ENCODE measurements around the gene PXN.

Gene PXN

DNA sequence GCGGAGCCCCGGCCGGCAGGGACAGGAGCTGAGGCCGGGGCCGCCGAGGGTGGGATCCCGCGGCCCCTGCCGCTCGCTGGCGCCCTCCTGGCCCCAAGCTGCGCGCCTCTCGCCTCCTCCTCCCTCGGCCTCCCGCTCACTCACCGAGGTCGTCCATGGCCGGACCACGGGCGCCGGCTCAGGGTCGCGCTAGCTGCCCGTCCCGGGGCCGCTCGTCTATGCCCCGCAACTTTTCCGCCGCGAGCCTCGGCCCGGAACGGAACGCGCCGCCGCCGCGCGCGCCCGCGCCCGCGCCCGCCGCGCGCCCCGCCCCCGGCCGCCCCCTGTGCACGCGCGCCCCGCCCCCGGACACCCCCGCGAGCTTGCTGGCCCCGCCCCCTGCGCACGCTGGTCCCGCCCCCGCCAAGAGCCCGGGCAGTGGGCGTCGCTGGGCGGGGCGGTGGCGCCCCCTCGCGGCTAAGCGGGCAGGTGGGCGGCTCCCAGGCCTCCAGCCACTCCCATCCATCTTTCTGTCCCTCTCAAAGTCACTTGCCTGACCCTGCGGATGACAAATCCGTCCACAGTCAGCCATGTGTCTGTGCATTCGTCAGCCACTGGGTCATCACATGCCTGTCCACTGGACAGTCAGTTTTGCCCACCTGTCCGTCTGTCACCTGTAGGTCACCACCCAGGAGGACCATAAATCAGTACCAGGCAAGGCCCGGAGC, at the start of gene PXN:
PXN (minus strand) TSS at position 258 of the 707 bp plus-strand sequence; CDS start at position 157, 101 bp downstream.
- peak; percentile 86 for DNase-seq

DNA sequence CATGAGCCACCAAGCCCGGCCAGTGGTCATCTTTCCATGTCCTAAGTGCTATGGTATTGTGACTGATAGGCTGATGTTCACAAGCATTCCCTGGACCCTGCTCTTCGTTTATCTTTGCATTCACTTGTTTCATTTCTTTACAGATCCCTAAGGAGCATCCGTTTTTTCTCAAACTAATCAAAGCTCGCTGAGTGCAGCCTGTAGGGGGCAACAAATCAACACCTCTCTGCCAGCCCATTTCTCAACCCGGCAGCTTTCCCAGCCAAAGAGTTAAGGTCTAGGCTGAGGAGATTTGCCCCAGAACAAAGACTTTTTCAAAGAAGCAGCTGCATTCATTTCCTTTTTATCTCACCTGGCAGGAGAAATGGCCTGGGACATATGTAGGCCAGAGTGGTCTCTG, 48.7 kb upstream of the PXN start:
- no peak for DNase-seq

DNA sequence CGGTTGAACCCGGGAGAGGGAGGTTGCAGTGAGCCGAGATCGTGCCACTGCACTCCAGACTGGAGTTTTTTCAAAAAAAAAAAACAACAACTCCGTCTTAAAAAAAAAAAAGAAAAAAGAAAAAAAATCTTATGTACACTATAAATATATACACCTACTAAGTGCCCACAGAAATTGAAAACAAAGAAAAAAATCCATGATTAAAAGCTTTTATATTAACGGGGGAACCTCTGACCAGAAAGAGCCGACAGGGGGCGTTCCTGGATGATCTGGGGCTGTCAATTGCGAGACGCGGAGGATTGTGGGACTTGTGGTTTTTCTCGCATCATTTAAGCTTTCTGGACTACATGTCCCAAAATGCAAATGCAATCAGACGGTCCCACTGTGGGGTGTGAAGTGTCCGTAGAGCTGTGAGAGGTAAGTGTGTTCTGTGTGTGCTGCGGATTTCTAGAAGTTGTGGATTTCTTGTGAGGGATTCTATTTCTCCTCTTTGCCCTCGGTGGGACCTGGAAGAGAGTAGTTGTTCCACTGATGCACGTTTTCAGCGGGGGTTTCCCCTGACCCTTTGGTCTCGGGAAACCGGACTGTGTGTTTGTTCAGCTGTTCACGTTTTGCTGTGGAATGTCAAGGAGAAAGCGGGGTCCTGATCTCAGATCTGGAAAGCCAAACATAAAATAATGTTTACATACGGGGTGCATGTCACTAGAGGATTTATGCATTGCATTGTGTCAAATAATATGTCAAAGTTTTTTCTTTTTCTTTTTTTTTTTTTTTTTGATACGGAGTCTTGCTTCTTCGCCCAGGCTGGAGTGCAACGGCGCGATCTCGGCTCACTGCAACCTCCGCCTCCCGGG, 36.7 kb upstream of the PXN start, which contains the start of gene SIRT4:
SIRT4 (plus strand) TSS at position 360 of the 854 bp plus-strand sequence. CDS start 1,241 bp downstream, outside the sequence.
- DNase-seq = peak; percentile 87 to 88

DNA sequence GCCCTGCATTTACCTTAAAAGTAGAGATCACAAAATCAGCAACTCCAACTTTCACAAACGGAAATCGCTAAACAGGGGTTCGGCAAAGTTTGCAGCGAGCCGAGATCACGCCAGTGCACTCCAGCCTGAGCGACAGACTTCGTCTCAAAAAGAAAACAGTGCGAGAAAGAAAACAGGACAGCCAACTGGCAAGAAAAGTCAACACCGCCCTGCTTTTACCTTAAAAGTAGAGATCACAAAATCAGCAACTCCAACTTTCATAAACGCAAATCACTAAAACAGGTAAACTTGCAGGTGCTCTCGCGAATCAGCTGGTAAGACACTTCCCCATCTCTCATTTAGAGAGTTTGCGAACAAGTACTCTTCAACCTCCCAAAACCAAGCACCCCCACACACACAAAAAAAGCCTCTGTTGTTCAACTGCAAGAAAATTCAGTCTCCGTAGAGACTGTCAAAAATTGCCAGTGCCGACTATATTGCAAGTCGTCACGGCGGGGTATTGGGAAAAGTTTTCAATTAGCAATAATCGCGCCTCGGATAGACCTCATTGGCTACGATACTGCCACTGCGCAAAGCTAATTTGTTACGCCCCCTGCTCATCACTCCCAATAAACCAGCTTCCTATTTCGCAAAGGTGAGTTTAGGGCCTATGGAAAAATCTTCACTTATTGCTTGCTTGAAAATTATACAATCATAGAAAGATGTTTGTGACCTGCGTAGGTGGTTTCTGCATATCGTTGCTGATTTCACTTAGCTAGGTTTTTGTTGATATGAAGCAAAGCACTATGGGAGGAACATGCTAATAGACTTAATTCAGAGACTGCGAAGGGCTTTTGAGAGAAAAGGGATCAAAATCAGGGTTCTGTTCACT, 27.4 kb upstream of the PXN start, which contains the start of gene RNU4-1:
RNU4-1 (minus strand) TSS at position 577 of the 871 bp plus-strand sequence.
- peak; percentile 63 for DNase-seq

DNA sequence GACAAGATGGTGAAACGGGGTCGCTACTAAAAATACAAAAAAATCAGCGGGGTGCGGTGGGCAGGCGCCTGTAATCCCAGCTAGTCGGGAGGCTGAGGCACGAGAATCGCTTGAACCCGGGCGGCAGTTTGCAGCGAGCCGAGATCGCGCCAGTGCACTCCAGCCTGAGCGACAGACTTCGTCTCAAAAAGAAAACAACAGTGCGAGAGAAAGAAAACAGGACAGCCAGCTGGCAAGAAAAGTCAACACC, 26.8 kb upstream of the PXN start:
- no peak for DNase-seq

DNA sequence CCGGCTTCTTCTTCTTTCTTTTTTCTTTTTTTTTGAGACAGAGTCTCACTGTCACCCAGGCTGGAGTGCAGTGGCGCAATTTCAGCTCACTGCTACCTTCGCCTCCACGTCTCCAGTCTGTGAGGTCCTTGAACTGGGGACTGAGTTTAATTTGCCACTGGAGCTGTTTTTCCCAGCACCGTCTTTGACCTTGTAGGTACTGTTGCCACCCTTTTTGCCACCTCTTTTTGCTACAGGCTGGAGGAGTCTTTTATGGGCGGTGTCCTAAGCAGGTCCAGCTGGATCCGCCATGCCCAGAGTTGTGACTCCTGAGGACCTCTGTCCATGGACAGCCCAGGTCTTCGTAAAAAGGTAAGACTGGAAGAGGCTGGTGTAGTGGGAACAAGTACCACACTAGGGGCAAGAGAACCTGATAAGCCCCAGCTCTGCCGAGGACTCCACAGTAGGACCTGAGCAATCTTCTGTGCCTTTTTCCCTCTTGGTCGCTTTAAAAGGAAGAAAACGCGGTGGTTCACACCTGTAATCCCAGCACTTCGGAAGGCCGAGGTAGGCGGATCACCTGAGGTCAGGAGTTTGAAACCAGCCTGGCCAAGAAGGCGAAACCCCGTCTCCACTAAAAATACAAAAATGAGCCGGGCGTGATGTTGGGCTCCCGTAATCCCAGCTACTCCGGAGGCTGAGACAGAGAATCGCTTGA, 25.2 kb upstream of the PXN start:
- DNase-seq = no peak

DNA sequence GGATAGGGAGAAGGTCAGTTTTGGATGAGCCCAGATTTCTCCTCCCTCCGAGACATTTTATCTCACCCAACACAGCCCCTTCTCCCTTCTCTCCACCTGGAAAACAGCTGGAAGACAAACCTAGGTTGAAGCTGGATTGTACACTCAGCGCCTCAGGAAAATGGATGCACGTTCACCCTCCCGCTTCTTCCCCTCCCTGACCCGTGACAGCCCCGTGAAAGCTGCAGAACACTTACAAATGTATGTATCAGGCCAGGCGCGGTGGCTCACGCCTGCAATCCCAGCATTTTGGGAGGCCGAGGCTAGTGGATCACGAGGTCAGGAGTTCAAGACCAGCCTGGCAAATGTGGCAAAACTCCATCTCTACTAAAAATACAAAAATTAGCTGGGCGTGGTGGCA, 22.0 kb upstream of the PXN start:
- no peak for DNase-seq

DNA sequence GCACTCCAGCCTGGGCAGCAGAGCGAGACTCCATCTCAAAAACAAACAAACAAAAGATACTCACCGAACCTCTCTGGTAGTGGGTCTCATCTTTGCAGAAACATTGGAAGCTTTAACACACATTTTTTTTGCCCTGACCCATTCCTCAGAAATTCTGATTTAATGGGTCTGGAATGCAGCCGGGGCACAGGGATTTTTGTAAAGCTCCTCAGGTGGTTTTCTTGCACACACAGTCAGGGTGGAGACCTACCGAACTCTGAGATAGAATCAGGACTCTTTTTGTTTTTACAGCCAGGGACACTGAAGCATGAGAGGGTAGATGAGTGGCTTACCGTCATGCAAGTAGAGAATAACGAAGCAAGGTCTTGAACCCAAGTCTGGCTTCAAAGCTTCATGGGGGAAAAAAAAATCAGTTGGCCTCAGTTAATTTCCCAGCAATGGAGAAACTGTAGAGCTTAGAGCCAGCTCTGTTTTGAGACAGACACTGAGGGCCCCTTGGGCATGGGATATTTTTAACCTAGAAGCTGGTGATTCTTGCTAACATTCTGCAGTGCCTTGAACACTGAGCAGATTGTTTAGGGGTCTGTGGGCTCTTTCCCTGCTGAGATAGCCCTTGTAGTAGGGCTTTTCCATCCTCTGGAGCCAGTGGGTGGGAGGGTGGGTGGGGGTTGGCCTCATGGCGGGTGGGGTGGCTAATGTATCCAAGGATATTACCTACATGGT, 21.4 kb upstream of the PXN start:
- no peak for DNase-seq

DNA sequence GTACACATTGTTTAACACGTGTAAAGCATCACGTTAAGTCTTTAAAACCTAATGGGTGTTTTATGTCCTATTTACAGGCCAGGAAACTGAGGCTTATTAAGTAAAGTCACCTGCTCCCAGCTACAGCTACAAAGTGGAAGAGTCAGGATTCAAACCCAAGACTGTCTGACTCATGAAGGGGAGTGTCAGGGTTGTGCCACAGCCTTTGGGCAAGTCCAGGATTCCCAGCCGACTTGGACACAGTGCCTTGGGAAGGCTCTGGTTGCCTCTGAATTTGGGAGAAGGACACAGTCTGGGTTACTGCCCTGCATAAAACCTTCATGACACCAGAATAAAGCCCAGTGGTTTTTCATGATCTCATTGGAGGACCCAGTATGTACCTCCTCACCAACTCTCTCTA, 18.9 kb upstream of the PXN start:
- no peak for DNase-seq

DNA sequence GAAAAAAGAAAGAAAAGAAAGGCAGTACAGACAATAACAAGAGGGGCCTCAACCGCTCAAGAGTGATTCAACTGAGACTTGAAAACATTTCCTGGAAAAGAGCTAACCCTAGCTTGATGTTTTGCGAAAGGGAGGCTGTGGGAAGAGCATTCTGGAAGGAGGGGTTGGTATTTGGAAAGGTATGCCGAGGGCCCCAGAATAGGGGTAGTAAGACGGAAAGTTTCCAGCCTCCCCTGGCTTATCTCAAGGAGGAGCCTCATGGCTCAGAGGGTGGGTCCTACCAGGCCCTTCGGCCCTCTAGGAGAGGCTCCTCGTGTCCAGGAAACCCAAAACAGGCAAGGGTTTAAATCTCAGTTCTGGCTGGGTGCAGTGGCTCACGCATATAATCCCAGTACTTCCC, 17.8 kb upstream of the PXN start:
- no peak for DNase-seq

DNA sequence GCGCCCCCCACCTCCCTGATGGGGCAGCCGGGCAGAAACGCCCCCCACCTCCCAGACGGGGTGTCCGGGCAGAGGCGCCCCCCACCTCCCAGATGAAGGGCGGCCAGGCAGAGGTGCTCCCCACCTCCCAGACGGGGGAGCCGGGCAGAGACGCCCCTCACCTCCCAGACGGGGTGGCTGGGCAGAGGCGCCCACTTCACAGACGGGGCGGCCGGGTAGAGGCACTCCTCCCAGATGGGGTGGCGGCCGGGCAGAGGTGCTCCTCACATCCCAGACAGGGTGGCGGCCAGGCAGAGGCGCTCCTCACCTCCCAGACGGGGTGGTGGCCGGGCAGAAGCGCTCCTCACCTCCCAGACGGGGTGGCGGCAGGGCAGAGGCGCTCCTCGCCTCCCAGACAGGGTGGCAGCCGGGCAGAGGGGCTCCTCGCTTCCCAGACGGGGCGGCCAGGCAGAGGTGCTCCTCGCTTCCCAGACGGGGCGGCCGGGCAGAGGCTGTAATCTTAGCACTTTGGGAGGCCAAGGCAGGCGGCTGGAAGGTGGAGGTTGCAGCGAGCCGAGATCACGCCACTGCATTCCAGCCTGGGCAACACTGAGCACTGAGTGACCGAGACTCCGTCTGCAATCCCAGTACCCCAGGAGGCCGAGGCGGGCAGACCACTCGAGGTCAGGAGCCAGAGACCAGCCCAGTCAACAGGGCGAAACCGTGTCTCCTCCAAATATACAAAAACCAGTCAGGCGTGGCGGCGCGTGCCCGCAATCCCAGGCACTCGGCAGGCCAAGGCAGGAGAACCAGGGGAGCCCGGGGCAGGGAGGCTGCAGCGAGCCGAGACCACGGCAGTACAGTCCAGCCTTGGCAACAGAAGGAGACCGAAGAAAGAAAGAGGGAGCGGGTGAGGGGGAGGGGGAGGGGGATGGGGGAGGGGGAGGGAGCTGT, 12.9 kb upstream of the PXN start:
- no peak for DNase-seq

DNA sequence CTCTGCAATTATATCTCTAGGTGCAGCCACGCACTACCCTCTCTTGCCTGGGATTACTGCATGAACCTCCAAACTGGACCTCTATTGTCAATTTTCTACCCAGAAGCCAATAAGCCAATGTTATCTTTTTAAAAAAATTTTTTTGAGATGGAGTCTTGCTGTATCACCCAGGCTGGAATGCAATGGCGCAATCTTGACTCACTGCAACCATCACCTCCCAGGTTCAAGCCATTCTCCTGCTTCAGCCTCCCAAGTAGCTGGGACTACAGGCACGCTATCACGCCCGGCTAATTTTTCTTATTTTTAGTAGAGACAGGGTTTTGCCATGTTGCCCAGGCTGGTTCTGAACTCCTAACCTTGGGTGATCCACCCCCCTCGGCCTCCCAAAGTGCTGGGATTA, 11.2 kb upstream of the PXN start:
- DNase-seq = no peak

DNA sequence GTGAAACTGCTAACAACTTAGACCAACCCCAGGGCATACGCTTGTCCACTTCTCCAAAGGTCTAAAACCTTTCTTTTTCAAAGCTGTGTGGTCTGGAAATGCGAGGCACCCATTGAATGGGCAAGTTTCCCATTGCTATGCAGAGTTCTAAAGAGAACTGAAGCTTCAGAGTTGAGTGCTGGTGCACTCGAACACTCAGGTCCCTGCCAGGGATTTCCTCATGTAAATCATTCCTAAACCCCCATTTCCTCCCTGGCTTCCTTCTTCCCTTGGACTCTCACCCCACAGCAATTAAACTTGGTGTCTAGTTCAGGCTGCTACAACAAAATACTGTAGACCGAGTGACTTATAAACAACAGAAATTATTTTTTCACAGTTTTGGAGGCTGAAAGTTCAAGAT, 2.2 kb upstream of the PXN start:
- DNase-seq = no peak

DNA sequence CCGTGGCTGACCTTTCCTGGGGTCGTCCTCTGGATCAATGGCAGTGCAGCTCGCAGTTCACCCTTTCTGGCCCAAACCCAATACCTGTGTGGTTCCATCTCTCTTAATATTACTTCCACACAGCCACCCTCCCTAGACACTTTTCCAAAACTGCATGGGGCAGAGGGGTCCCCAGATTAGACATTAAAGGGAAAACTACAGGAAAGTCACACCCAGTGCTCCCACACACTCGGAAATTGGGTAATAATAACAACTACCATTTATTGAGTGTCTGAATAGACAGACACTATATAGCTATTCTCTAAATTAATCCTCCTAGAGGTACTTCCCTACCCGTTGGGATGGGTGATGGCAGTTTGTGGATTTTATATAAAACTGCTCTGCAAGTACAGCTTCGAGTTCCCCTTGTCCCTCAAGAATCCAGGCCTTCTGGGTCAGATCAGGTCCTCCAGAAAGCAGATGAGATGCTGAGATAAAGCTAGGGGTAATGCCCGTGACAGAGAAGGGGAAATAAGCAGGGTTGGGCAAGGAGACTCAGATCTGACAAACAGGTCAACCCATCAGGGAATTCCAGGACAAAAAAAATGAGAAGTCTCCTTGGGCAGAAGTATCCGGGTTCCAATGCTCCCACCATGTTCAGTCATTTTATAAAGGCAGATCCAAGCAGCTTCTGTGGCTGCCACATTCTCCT, 795 bp upstream of the PXN start:
- DNase-seq = no peak

DNA sequence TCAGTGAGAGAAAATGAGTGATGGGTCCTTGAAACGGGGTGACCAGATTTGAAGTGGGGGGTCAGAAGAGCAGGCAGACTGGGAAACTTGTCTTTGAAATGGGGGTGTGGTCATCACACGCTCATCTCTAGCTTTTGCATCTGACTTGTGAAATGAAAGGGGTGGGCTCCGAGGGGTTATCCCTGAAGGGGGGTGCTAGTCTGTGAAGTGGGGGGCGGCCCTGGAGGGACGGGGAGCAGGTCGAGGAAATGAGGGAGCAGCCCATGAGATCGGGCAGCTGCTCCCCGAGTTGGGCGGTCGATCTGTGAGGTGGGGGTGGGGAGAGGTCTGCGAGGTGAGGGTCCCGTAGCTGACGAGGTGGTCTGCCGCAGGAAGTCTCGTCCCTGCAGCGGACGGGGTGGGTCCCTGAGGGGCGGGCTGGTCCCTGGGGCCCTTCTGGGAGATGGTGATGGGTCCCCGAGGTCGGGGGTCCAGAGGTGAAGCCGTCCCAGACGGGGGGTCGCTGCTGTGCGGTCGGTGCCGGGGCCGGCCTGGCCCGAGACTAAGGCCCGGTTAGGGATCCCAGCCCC, 542 bp downstream of the PXN start:
- no peak for DNase-seq

DNA sequence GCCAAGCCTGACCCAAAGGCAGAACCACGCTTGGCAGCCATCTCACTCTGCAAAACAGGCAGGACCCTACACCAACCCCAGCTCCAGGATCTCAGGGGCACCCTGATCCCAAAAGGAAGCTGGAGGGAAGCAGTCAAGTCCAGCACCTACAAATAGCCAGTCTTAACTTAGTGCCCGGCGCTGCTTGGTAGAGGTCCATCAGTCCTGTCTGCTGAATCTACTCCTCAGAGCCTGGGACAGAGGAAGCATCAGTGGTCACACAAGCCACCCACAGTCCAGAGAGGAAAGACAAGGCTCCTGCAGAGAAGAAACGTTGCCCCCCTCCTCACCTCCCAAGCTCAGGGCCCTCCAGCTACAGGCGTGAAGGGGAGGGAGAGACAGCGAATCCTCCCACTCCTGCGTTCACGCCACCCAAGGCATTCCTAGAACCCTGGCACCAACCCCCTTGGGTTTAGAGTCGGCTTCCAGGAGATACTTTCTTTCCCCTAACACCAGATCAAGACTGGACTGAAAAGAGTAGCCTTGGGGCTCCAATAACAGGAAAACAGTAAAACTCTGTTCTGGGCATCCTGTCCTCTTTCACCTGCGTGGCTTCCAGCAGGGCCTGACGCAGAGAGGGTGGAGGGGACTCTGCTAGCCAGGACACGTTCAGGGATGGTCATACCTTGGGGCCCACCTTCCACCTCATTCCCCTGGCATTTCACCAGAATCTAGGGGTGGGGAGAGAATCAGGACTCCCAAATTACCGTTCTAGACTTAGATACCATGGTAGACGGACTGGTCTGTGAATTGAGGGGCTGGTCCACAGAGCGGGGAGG, 1.2 kb downstream of the PXN start:
- DNase-seq = no peak

DNA sequence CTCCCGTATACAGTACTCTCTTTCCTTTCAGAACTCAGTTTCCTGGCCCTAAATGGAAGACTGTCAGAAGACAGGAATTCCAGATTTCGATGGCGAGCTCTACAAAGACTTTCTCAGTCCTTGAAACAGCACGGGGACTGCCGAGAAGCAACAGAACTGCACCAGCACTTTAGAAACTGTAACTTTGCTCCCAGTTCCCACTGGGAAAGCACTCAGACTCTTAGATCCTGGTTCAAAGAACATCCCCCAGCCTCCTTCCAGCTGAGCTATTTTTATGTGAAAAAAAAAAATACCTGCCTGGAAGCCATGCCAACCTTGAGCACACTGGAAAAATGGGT, 1.8 kb downstream of the PXN start:
- DNase-seq = no peak

DNA sequence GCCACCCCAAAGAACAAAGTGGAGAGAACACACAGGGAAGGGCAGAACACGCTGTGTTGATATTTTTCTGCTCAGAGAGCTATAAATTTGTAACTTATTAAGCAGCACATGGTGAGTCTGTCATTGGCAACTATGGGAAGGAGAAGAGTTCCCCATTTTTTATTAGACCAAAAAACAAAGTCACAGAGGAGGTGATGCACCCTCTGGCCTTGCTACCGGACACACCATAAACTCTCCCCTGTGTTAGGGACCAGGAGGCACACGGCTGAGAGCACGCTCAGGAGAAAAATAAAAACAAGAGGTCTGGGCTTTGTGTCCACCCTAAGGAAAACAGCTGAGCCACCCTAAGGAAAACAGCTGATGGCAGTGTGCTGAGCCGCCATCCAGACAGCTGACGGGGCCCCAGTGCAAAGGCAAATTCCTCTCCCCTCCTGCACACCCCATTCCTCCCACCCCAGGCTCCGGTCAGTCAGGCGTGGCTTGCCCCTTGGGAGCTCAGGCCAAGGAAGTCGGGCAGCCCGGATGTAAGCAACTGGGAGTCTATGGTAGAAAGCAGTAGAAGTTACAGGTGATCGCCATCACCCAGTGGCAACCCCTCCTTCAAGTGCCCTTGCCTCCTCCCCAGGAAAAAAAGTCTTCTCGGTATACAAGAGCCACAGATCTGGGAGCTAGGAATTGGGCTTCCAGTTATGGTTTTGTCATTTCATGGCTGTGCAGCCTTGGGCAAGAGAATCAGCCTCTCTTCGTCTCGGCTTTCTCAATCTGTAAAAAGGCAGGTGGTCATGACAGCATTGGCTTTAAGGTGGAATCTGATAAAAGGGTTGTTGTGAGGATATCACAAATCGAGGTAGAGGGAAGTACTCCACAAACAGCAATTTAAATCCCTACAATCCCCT, 2.4 kb downstream of the PXN start:
- DNase-seq = no peak
